HG02763 (cell line): Measurements from ENCODE around the gene RITA1.
A peak's percentile ranks its signal among the peaks of the same experiment; 100 is the strongest.

Experiments
- ATAC-seq: cut with Tn5 transposase; IDR thresholded peaks from one replicate; pipeline ENCODE4 v1.9.1; 2021; ENCODE audit warnings: mild to moderate bottlenecking, moderate library complexity; ENCODE audit not compliant: unreplicated experiment

Gene RITA1

DNA sequence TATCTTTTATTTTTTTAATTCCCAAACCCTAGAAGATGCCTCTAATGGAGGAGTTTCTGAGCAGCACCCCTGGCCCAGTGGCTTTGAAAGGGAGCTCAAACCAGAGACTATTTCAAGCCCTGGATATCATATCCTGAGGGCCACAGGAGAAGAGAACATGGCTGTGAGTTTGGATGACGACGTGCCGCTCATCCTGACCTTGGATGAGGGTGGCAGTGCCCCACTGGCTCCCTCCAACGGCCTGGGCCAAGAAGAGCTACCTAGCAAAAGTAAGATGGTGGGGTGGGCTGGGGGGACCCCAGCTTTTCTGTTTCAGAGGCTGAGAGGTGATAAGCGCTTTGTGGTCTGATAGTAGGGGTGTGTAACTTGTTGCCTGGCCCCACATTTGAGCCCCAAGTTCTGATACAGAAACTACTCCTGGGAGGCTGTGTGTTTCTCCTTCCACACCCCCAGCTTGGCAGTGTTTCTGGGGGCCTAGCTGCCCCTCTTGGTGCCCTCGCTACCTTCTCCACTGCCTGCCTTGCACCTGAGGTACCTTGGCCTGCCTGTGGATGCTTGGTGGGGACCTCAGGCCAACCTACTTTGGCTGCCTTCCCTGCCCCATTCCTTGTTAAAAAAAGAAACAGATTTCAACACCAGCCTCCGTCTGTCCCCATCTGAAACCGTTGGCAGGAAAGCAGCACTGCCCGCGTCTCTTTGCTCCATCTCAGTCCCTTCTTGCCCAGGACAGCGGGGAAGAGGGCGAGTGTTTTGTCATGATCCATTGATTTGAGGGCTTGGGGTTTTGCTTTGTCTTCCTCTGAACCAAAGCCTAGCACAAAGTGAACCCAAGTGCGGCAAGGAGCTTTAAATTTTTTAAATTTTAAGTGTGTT is 41.4 kb downstream of the RITA1 start:
- no peak for ATAC-seq

DNA sequence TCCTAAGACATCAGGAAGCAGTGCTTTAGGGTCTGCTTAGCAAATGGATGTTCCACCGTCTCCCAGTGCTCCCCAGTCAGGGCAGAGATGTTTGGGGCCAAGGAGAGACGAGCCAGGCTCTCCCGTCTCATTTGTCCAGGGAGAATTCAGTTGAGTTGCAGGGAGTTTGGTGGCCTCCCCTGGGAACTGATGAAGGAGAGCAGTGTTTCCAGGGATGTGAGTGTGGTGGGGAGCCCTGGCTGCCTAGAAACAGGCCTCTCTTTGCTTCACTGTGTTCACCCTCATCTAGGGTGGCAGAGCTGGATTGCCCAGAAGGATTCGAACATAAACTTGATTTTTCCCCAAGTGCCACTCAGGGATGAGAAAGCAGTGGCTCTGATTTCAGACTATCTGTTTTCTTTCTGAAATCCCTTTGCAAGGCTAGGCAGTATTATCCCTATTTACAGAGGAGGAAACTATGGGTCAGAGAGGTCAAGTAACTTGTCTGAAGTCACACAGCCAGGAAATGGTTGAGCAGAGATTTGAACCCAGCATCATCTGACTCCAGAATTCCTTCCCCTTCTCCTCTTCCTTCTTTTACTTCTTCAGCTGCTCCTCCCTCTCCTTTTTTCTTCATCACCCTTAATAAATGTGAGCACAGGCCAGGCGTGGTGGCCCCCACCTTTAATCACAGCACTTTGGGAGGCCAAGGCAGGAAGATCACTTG is 42.3 kb downstream of the RITA1 start:
- ATAC-seq: no peak

DNA sequence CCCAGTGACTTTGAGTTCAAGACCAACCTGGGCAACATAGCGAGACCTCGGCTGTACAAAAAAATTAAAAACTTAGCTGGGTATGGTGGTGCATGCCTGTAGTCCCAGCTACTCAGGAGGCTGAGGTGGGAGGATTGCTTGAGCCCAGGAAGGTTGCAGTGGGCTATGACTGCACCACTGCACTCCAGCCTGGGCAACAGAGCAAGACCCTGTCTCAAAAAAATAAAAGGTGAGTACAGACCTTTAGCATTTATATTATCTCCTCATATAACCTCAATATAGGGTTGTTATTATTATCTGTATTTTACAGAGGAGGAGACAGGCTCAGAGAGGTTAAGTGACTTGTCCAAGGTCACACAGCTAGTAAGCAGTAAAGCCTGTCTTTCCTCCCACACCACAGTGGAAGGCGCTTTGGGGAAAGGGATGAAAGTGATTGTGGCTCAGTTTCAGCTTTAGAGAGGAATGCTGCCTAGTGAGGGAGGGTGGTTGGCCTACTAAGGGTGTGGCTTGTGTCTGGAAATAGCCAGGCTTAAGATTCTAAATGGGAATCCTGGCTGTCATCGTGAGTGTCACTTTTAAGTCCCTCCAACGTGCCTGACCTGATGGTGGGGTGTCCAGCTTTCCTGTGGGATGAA is 43.0 kb downstream of the RITA1 start:
- ATAC-seq: no peak

DNA sequence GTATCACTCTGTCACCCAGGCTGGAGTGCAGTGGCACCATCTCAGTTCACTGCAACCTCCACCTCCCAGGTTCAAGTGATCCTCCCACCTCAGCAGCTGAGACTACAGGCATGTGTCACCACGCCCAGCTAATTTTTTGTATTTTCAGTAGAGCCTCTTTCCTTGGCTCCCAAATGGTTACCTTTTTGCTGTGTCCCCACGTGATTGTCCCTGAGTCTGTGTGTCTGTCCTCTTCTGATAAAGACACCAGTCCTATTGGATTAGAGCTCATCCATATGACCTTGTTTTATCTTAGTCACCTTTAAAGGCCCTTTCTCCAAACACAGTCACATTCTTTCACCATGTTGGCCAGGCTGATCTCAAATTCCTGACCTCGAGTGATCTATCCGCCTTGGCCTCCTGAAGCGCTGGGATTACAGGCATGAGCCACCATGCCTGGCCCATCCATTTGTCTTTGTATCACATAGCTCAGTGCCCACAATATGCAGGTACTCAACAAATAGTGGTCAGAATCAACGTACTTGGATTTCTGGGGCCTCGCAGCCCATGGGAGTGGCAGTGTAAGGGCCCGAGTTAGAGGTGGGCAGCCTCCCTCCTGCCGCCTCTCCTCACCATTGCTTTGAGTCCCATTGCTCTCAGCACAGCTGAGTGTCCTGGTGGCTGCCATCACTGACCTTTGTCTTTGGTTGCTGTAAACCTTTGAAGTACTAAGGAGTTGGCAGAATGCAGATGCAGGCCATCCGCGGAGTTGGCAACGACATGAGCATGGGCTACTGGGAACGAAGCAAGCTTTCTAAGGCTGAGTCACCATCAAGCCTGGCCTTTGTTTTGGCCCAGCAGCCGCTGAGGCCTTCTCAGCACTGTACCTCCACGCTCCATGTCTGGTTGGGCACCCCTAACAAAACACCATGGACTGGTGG is 45.1 kb downstream of the RITA1 start:
- no peak for ATAC-seq

DNA sequence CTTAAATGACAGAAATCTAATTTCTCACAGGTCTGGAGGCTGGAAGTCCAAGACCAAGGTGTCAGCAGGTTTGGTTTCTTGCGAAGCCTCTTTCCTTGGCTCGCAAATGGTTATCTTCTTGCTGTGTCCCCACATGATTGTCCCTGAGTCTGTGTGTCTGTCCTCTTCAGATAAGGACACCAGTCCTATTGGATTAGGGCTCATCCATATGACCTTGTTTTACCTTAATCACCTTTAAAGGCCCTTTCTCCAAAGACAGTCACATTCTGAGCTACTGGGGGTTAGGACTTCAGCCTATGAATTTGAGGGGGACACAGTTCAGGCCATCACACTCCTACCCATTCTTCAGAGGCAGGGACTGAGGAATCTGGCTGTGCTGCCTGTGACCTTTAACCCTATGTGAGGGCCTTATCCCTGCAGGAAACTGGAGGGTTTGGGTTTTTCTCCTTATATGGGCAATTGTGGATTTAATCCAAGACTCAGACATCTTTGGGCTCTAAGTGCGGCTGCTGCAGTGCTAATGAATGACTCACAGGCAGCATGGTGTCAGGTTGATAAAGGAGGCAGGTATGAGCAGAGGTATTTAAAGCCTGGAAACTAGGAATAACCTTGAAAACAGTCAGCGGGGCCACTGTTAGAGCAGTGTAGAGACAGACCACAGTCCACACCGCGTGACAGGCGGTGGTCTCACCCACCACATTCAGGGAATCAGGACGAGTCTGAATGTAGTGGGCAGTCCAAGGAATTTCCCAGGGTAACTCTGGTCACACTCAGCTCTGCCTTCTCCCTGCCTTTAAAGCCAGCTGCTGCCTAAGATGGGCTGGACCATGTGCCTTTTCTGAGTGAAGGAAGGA is 45.9 kb downstream of the RITA1 start:
- ATAC-seq: no peak

DNA sequence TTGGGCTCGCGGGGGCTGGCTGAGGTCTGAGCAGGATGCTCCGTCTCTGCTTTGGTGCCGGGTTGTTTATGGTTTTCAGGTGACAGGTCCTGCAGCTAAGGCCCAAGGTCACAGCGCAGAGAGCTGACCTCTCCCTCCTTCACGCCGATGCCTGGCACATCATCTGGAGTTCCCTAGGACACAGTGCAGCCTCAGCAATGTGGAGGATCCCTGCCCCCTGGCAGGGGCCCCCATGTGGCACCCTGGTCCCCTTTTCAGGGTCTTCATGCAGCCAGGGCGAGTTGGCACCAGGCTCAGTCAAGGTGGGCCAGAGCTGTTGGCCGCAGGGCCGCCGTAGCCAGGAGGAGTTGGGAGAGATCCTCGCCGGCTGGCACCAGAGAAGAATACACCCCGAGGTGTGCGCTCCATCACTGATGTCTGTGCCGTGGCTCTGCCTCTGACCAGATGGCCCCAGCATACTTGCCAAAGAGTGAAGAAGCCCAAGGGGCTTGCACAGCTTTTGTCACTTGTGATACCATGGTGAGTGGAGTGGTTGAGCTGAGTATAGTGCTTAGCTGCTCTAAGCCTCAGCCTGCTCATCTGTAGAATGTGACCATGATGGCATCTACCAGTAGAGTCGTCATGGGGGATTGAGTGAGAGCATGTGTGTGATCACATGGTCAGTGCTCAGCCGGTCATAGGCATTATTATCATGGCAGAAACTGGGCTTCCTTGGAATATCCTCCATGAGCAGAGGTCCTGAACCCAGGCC is 46.7 kb downstream of the RITA1 start:
- ATAC-seq: no peak

DNA sequence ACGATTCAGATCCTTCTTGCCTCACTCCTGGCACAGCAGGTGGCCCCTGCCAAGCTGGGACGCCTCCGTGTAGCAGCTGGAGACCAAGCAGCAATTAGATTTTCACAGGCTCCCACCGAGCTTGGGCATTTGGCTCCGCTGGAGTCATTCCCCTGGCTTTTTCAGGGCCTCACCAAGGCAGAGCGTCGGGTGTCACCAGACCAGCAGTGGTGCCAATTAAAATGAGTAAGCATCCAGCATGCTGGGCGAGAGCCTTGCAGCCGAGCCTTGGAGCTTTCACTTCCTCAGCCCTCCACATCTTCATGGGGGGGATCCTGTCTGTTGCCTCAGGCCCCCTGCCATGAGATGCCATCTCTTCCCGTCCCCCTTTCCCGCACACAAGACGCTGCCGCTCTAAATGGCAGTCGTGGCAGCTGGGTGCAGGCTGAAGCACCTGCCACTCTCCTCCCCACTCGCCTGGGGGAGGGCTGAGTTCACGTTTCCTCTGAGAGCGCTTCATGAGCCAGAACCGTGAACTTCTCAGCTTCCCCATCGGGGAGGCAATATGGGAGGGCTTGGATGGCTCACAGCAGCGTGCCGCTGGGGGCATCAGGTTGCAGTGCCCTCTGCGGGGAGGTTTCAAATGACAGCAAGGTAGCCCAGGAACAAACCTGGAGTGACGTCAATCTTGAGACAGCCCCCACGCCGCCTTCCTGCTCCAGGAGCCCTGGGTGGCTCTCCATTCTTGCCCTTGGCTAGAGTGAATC is 47.5 kb downstream of the RITA1 start:
- peak; percentile 54 for ATAC-seq

DNA sequence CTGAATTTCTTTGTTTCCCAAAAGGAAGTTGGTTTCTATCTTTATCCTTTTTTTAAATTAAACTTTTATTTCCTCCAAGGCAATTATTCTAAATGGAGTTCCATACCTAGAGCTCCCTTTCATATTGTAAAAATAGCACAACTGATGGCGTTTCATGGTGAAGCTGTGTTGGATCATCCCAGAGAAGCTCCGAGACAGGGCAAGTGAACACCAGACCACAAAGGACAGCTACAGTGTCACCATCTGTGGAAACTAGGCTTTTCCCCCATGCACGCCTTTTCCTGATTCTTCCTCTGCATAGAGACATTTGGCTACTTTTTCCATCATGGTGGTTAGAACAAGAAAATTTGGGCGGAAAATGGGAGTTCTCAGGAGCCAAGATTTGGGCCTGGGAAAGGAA is 48.4 kb downstream of the RITA1 start:
- ATAC-seq: no peak

DNA sequence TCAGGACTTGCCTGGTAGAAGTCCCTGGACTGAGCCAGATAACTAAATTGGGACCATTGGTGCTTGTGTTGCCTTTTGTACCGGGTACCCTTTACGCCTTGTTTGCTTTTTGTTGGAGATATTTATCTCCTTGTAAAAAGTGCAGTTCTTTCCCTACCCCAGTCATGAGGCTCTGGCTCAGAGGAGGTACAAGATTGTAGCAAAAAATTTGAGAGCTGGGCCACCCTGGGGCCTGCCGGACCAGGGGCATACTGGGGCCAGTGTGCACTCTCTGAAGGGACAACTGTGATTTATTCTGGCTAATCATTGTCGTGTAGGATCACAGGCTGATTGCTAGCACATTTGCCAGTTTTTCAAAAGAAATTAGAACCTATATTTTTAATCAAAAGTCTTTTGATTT is 49.0 kb downstream of the RITA1 start:
- no peak for ATAC-seq

DNA sequence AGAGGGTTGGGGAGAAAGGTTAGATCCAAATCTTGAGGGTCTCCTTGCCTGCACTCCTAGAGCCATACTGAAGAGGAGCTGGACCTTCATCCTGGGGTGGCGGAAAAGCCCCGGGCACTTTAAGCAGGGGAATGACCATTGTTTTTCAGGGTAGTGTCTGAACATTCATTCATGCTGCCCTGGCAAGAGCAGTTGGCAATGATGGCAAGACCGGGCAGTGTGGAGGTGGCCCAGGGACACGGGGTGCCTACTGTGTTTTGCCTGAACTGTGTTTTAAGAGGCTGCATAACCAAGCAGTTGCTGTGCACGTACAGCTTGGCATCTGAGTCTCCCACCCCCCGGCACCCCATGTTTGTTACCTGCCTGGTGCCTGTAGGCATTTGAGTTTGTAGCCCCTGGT is 50.5 kb downstream of the RITA1 start:
- ATAC-seq: no peak

DNA sequence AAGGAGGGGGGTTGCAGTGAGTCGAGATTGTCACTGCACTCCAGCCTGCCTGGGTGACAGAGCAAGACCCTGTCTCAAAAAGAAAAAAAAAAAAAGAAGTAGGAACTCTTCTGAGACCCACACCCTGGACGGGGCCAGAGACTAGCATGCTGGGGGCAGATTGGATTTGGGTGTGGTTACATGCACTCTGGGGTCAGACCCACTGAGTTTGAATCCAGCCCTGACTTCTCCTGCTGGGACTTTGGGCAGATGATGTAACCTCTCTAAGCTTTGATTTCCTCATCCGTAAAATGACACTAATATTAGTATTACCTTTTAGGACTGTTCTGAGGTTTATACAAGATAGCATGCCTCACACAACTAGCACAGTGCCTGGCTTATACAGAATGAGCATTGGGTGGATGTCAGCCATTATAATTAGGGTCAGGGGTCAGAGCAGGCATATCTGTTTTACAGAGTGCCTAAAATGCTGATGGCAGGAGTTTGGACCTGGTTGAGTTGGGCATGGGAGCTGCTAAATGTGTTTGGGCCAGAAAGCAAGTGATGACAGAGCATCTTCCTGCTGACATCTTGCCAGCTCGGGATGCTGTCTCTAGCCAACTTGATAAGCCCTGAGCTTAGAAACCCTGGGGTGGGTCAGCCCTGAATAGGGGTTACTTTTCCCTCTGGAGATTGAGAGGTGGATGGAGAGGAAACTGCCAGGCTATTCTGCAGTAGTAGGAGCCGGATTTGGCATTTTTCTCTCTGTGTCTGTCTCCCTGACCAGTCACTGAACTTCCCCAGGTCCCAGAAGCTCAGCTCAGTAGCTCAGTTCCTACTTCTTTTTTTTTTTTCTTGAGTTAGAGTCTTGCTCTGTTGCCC is 51.2 kb downstream of the RITA1 start:
- no peak for ATAC-seq

DNA sequence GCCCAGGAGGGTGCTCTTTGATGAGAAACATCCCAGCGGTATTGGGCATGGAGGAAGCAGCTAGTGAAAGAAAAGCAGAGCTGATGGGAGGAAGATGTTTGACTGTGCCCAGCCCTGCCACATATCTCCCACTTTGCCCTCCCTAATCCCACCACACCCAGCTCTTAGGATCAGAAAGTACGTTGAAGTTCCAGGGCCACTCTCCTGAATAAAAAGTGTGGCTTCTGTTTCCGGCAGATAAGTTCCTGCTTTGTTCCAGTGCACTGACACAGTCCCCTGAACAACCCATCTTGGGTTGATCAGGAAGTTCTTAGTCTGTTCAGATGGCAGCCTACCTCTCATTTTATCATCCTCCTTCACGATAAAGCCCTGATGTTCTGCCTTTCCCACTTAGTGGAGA is 52.2 kb downstream of the RITA1 start:
- no peak for ATAC-seq

DNA sequence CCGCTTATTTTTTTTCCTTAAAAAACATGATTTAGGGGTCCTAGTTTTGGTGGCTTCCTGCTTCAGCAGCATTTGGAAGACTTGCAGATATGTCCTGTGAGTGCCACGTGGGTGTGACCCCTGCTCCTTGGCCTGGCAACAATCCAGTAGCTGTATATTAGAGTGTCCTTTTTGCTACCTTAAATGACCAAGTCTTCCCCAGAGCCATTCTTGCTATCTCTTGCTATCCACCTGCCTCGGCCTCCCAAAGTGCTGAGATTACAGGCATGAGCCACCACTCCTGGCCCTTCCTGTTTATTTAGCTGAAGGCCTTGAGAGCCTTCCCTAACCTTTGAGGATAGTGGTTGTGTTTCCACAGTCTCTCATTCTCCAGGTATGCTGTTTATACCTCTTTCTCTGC is 52.8 kb downstream of the RITA1 start:
- ATAC-seq: no peak

DNA sequence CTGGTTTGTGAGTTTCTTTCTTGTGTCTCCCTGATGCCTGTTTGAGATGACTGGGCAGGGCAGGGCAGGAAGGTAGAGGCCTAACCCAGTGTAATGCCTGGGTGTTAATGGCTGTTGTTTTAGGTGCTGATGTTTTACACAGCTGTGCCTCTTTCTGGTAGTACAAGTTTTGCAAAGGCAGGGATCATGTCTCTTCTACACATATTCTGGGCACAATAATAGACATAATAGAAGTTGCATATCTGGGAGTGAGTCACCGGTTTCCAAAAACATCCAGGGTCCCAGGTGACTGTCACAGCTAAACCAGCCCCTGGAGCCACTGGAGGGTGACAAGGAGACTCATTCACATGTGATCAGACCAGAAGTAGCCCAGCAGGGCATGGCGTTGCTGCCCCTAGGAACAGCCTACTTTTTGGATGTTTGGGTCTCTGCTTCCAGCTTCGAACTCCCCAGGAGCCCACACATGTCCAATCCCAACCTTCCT is 53.8 kb downstream of the RITA1 start:
- no peak for ATAC-seq

DNA sequence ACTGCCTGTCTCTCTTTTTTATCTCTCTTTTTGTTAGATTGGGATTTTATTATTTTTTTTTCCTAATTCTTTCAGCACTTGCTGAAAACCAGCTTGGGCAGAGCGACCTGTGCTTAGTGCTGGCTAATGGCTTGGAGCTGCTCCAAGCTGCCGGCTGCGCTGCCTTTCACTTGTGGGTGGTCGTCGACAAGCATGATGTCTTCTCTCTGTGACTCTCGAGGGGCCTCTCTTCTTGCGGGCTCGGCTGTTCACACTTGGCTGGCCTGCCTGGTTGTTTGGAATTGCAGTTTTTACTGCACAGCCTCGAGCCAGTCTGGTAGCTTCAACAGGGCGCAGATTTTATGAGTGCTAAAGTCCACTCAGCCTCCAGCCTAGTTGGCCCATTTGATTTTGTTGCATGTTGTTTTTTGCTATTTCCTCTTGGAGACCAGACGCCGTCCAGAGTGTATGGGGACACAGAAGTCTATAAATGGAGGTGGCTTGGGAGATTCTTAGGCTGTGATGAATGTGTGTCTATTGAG is 54.4 kb downstream of the RITA1 start:
- ATAC-seq: no peak

DNA sequence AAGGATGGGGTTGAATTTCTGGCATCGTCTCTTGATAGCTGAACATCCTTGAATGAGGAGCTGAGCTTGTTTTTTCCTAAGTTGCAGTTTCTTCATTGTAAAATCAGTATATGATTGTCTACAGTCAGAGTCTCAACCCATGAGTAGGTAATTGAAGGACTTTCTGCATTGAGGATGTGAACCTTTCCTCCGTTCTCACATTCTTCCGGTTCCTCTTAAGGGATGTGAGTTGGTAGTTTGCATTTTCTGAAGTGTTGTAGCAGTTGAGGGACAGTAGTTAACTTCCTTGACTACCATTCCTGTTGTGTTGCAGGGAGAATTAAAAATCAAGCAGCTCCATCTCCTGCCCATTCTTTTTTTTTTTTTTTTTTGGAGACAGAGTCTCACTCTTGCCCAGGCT is 54.9 kb downstream of the RITA1 start:
- ATAC-seq: no peak
